IPS DF 4.7 (cell line): ENCODE results near the gene COMP.
A peak's percentile ranks its signal among the peaks of the same experiment; 100 is the strongest.

ENCODE experiments used
- DNase-seq: peaks from one replicate; pipeline ENCODE4 v3.0.0-alpha.2; 2013; ENCODE audit warnings: low spot score; ENCODE audit errors: extremely low read depth

Gene COMP

GRCh38 chr19:18804139-18804601 lies 13.1 kb upstream of the COMP start:
- DNase-seq, result no peak

- no peak for DNase-seq
Measured at GRCh38 chr19:18803550-18804138, 12.5 kb upstream of the COMP start.

DNA sequence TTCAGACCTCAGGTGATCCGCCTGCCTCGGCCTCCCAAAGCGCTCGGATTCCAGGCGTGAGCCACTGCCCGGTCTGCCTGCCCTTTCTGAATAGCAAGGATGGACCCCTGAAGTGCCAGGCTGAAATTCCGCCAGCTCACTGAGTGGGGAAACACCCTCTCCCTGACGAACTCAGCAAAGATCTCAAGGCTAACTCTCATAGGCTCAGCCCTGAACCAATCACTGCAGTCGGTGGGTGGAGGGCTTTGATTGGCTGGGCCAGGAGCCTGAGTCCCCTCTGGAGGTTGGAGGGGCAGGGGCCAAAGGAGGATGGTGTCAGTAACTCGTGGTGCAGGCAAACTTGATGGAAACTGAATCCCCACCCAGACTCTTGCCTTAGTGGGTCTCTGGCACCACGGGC lies 11.2 kb upstream of the COMP start:
- peak; percentile 79 for DNase-seq

DNA sequence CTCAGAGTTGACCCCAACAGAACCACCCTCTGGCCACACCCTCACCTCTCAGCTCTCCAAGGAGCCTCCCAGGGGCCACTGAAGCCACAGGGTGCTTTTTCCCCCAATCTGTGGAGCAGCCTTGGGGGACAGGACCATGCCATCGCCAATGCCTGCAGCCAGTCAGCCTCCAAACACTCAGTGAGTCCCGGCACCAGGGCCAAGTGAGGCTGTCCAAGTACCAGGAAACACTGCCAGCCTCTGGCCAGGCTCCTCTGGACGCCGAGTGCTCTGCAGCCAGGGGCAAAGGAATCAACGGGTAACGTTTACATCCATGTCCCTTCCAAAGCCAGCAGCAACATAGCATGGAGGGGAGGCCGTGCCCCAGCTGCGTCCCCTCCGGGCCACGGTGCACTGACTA lies 9.5 kb upstream of the COMP start:
- no peak for DNase-seq

- DNase-seq, result no peak
Measured at GRCh38 chr19:18800079-18800478, 9.0 kb upstream of the COMP start.

DNA sequence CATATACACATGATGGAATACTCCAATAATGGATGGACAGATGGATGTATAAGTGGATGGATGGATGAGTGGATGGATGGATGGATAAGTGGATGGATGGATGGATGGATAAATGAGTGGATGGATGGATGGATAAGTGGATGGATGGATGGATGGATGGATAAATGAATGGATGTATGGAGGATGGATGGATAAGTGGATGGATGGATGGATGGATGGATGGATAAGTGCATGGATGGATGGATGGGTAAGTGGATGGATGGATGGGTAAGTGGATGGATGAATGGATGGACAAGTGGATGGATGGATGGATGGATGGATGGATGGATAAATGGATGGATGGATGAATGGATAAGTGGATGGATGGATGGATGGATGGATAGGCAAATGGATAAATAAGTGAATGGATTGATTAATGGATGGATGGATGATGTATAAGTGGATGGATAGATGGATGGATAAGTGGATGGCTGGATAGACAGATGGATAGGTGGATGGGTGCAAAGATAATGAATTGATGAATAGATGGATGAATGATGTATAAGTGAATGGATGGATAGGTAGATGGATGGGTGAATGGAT lies 8.4 kb upstream of the COMP start:
- DNase-seq, result no peak

DNA sequence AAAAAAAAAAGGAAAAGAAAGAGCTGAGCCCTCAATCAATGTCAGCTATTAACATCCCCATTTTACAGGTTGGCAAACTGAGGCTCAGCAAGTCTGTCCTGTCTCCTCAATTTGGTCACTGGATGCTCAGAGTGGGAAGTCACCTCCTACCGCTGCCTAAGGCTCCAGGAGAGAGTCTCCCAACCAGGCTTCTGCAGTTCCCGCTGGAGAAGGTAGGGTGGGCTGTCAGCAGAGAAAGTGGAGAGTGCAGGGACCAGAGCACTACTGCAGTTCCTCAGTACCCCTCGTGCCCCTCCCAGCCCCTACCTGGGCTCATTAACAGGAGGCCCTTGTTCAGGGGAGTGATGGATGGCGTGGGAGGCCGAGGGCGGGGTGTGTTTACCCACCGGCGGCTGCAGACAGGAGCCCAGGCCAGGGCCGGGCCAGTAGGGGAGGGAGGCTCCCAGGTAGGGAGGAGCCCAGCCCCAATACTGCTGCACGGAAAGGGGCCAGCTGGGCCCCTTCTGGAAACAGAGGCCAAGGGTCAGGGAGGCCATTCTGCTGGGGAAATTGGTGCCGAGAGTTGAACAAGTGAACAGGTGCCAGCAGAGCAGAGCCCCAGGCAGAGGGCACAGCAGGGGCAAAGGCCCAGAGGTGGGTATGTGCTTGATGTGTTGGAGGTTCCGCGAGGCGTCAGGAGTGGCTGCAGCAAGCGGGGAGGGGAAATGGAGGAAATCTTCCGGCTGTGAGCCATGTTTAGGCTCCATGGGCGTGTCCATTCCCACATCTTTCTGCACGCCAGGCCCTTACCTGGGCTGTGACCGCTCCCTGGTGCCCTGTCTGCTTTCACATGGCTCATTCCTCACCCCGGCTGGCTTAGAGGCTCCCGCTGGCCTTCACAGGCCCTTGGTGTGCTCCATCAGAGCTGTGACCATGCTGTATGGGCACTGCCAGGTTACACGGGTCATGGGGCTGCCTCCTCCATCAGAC lies 7.6 kb upstream of the COMP start:
- DNase-seq, result no peak

DNA sequence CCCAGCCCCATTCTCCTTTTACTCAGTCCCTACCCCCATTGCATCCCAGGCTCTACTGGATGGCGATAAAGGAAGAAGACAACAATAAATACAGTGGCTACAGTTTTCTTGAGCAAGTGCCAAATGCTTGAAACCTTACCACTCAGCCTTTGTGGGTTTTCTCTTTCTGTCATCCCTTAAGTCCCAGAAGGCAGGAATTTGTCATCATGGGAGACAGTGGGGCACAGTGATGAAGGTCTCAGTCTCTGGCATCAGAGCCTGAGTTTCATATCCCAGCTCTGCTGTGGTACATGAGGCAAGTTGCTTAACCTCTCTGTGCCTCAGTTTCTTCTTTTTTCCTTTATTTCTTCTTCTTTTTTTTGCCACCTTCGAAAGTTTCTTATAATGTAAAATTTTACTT lies 5.1 kb upstream of the COMP start:
- no peak for DNase-seq

GRCh38 chr19:18795540-18795939 lies 4.4 kb upstream of the COMP start:
- no peak for DNase-seq

DNA sequence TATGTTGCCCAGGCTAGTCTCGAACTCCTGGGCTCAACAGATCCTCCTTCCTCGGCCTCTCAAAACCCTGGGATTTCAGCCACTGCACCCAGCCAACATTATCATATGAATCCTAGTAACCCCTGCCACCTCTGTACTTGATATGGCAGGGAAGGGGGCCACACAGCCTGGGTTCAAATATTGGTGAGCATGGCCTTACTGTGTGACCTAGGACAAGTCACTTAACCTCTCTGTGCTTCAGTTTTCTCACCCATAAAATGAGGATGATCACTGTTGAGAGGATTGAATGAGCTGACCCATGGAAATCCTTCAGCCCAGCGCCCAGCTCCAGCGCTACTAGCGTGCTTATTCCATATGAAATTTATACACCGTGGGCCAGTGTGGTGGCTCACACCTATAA lies 3.6 kb upstream of the COMP start:
- no peak for DNase-seq

GRCh38 chr19:18794029-18794313 lies 2.9 kb upstream of the COMP start:
- DNase-seq, result no peak

- DNase-seq, result no peak
Measured at GRCh38 chr19:18793144-18794028, 2.3 kb upstream of the COMP start.

DNA sequence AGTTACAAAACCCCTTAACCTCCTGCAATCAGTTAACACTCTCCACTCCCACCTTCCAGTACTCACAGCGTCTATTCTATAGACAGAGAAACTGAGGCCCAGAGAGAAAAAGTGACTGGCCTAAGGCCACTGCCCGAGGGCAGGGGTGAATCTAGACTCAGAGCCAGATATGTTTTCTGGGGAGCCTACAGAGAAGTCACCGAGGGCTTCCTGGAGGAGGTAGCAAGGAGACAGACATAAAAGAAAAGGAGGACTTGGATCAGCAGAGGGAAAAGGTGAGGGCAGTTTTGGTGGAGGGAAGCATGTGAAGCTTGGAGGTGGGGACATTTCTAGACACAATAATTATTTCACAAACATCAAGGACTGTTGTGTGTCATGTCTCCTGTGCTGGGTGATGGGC lies 1.6 kb upstream of the COMP start:
- no peak for DNase-seq

GRCh38 chr19:18791315-18791678 lies 192 bp upstream of the COMP start:
- DNase-seq, result no peak

- no peak for DNase-seq
Measured at GRCh38 chr19:18789883-18790565, 1.1 kb downstream of the COMP start.

DNA sequence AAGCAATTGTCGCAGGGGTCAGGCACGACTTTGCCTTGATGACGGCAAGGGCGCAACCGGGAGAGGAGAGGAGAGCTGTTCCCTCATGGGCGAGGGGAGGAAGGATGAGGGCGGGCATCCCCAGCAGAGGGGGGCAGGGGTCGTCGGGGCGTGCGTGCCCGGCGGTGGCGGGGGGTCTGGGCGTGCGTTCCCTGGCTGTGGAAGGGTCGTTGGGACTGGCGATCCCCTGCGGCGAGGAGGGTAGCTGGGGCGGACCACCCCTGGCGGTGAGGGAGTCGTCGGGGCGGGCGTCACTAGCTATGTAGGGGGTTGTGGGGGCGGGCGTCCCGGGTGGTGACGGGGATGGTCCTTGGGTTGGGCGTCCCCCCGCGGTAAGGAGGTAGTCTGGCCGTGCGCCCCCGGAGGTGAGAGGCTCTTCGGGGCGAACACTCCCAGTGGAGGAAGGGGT lies 1.7 kb downstream of the COMP start:
- DNase-seq, result no peak

DNA sequence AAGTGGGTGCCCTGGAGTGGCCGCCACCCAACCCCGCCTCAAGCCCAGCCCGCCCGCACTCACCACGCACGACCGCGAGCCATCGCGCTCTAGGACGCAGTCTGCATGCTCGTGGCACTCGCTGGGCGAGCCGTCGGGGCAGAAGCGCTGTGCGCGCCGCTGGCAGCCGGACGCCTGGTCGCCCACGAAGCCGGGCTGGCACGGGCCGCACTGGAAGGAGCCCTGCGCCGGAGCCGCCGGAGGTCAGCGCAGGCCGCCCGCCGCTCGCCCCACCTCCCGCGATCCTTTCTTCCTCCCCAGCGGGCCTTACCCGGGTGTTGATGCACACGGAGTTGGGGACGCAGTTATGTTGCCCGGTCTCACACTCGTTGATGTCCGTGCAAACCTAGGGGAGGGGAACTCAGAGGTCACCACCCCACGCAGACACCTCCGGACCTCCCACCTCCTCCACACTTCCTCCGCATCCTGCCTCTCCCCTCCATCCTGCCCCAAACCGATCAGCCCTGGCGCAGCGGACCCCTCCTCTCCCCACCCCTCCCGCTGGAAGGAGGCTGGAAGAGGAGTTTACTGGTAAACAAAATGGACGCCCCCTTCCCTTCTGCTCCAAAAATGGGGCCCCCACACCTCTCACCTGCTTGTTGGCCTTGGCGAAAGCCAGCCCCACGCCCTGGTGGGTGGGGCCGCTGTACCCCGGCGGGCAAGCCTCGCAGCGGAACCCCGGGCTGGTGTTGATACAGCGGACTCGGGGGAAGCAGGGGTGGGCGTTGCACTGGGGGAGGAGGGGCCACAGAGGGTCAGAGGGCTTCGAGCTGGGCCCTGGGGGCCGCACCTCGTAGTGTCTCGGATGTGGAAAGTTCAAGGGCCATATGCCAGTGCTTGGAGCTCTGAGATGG lies 2.3 kb downstream of the COMP start:
- no peak for DNase-seq

DNA sequence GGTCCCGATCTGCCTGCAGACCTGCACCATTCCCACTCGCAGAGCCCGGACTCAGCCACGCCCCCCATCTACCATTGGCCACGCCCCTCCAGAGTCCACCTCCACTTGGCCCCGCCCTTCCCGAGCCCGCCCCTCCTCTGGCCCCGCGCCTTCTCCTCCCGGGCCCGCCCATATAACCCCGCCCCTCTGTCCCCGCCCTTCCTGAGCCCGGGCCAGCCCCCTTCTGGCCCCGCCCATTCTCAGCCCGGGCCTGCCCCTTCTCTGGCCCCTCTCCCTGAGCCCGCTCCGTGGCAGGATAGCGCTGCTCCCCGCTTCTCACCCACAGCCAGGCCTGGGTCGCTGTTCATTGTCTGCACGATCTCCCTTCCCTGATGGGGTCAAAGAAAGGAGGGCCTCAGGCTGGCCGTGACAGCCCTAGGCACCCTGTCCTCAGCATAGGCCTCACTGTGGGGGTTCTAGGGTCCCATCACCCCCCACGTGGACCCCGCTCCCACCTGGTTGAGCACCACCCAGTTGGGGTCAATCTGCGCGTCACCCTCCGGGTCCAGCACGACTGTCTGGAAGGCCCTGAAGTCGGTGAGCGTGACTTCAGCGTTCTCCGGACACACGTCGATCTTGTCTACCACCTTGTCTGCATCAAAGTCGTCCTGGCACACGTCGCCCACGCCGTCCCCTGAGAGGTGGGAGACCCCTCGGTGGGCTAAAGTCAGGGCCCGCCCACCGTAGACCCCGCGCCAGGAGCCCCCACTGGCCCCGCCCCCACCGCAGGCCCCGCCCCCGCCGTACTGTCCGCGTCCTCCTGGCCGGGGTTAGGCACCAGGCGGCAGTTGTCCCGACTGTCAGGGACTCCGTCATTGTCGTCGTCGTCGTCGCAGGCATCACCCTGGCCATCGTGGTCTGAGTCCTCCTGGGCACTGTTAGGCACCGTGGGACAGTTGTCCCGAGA lies 5.7 kb downstream of the COMP start:
- no peak for DNase-seq

- no peak for DNase-seq
Measured at GRCh38 chr19:18784786-18785120, 6.4 kb downstream of the COMP start.
